ENCODE results near the gene SLC30A1. TPM values are rescaled to one million over a fixed set of nuclear protein-coding genes. Genes with fewer than 3 reads are reported as not detected.

The SLC30A1 gene
- polyA plus RNA-seq, 1 donor from 2014 or later, result 2.5 TPM

GRCh38 chr1:211613108-211613947 is 34.4 kb upstream of the SLC30A1 start:
- no peaks in the 10 kb centered on the region for H3K36me3 Mint-ChIP-seq
- no peaks in the 10 kb centered on the region for H3K4me1 Mint-ChIP-seq
- no peak overlapping the region for H3K4me3 Mint-ChIP-seq
- H3K27me3 Mint-ChIP-seq, result no peaks in the 10 kb centered on the region
- no peaks in the 10 kb centered on the region for H3K9me3 Mint-ChIP-seq
- H3K27ac Mint-ChIP-seq, result no peak overlapping the region

GRCh38 chr1:211612786-211613107 is 33.8 kb upstream of the SLC30A1 start:
- peaks cover 0 to 3% (median 0%) of the 10 kb centered on the region in 3 donors for H3K4me1 Mint-ChIP-seq
- no peaks in the 10 kb centered on the region for H3K27me3 Mint-ChIP-seq
- H3K36me3 Mint-ChIP-seq, result peaks cover 1% of the 10 kb centered on the region
- no peaks in the 10 kb centered on the region for H3K9me3 Mint-ChIP-seq
- no peak overlapping the region for H3K4me3 Mint-ChIP-seq
- no peak overlapping the region for H3K27ac Mint-ChIP-seq

GRCh38 chr1:211611818-211612217 is 32.9 kb upstream of the SLC30A1 start:
- Mint-ChIP-seq H3K27ac (no peak overlapping the region), H3K4me3 (no peak overlapping the region)

GRCh38 chr1:211610779-211611556 is 32.0 kb upstream of the SLC30A1 start:
- Mint-ChIP-seq H3K27me3 (peaks cover 1% of the 10 kb centered on the region), H3K36me3 (peaks cover 1% of the 10 kb centered on the region), H3K27ac (no peak overlapping the region), H3K4me3 (no peak overlapping the region), H3K4me1 (peaks cover 11 to 13% (median 11%) of the 10 kb centered on the region in 3 donors), H3K9me3 (no peaks in the 10 kb centered on the region)

More at GRCh38 chr1:211611818-211612217, 32.9 kb upstream of the SLC30A1 start:
- Mint-ChIP-seq H3K4me1 (peaks cover 4 to 8% (median 7%) of the 10 kb centered on the region in 3 donors), H3K36me3 (peaks cover 1% of the 10 kb centered on the region), H3K9me3 (no peaks in the 10 kb centered on the region), H3K27me3 (peaks cover 1% of the 10 kb centered on the region)

- Mint-ChIP-seq H3K36me3 (peaks cover 1% of the 10 kb centered on the region), H3K27ac (no peak overlapping the region), H3K4me3 (peak overlapping the region in 2 of 4 donors; percentile 42 to 57), H3K4me1 (peaks cover 14 to 23% (median 16%) of the 10 kb centered on the region in 3 donors), H3K27me3 (peaks cover 1% of the 10 kb centered on the region), H3K9me3 (no peaks in the 10 kb centered on the region)
These were observed 30.4 kb upstream of the SLC30A1 start for GRCh38 chr1:211609120-211610024.

- Mint-ChIP-seq H3K9me3 (no peaks in the 10 kb centered on the region), H3K27me3 (peaks cover 1% of the 10 kb centered on the region), H3K4me3 (peak overlapping the region; percentile 1 to 97 (median 86)), H3K4me1 (peaks cover 14 to 23% (median 16%) of the 10 kb centered on the region in 3 donors), H3K36me3 (peaks cover 1% of the 10 kb centered on the region), H3K27ac (peak overlapping the region in 2 of 3 donors; percentile 44 to 96)
These were observed 29.0 kb upstream of the SLC30A1 start for GRCh38 chr1:211607754-211608473.

GRCh38 chr1:211606914-211607753 is 28.2 kb upstream of the SLC30A1 start:
- Mint-ChIP-seq H3K36me3 (peaks cover 2% of the 10 kb centered on the region), H3K27ac (peak overlapping the region; percentile 70 to 96 (median 87)), H3K4me1 (peaks cover 14 to 29% (median 23%) of the 10 kb centered on the region in 3 donors), H3K27me3 (peaks cover 1% of the 10 kb centered on the region), H3K9me3 (no peaks in the 10 kb centered on the region), H3K4me3 (peak overlapping the region; percentile 91 to 99 (median 96))

GRCh38 chr1:211606332-211606913 is 27.5 kb upstream of the SLC30A1 start:
- peaks cover 1% of the 10 kb centered on the region for H3K27me3 Mint-ChIP-seq
- peaks cover 14 to 29% (median 23%) of the 10 kb centered on the region in 3 donors for H3K4me1 Mint-ChIP-seq
- H3K4me3 Mint-ChIP-seq, result peak overlapping the region; percentile 91 to 99 (median 96)
- H3K9me3 Mint-ChIP-seq, result no peaks in the 10 kb centered on the region
- peaks cover 5% of the 10 kb centered on the region for H3K36me3 Mint-ChIP-seq
- H3K27ac Mint-ChIP-seq, result peak overlapping the region; percentile 70 to 96 (median 87)

- Mint-ChIP-seq H3K27ac (peak overlapping the region in 2 of 3 donors; percentile 70 to 96), H3K9me3 (no peaks in the 10 kb centered on the region), H3K36me3 (peaks cover 8% of the 10 kb centered on the region), H3K4me1 (peaks cover 14 to 29% (median 23%) of the 10 kb centered on the region in 3 donors), H3K27me3 (peaks cover 1% of the 10 kb centered on the region), H3K4me3 (peak overlapping the region; percentile 91 to 99 (median 96))
These were observed 26.8 kb upstream of the SLC30A1 start for GRCh38 chr1:211605603-211606331.

- Mint-ChIP-seq H3K36me3 (peaks cover 8% of the 10 kb centered on the region), H3K27ac (no peak overlapping the region), H3K9me3 (no peaks in the 10 kb centered on the region), H3K4me1 (peaks cover 14 to 29% (median 23%) of the 10 kb centered on the region in 3 donors), H3K27me3 (peaks cover 1% of the 10 kb centered on the region), H3K4me3 (peak overlapping the region in 3 of 4 donors; percentile 52 to 94 (median 91))
These were observed 26.1 kb upstream of the SLC30A1 start for GRCh38 chr1:211605034-211605433.

GRCh38 chr1:211604548-211604947 is 25.6 kb upstream of the SLC30A1 start:
- Mint-ChIP-seq H3K27ac (peak overlapping the region in 2 of 3 donors; percentile 19 to 35), H3K4me3 (peak overlapping the region in 1 of 4 donors; percentile 52), H3K4me1 (peaks cover 14 to 29% (median 23%) of the 10 kb centered on the region in 3 donors), H3K27me3 (peaks cover 1% of the 10 kb centered on the region), H3K36me3 (peaks cover 8% of the 10 kb centered on the region), H3K9me3 (no peaks in the 10 kb centered on the region)

GRCh38 chr1:211603713-211604112 is 24.8 kb upstream of the SLC30A1 start:
- H3K4me1 Mint-ChIP-seq, result peaks cover 14 to 29% (median 23%) of the 10 kb centered on the region in 3 donors
- peaks cover 1% of the 10 kb centered on the region for H3K27me3 Mint-ChIP-seq
- no peak overlapping the region for H3K27ac Mint-ChIP-seq
- no peaks in the 10 kb centered on the region for H3K9me3 Mint-ChIP-seq
- H3K36me3 Mint-ChIP-seq, result peaks cover 8% of the 10 kb centered on the region
- H3K4me3 Mint-ChIP-seq, result no peak overlapping the region
